Smooth muscle cell (in vitro differentiated cells): ENCODE results near the gene USPL1. TPM values are rescaled to one million over a fixed set of nuclear protein-coding genes. Genes with fewer than 3 reads are reported as not detected.
A peak's percentile ranks its signal among the peaks of the same experiment; 100 is the strongest.

ENCODE experiments used
- DNase-seq: peaks from one replicate; lab custom pipeline; 2025; ENCODE audit not compliant: unreplicated experiment; lab: John Stamatoyannopoulos, UW
- H2AFZ ChIP-seq: fragments of 200-600 bp; sonication (generic); 2 replicates; pipeline ENCODE4 v1.6.0; 2016; ENCODE audit warnings: antibody characterized with exemption, low read depth, mild to moderate bottlenecking
- H3F3A ChIP-seq: fragments of 200-600 bp; sonication (generic); 2 replicates; pipeline ENCODE4 v1.6.0; 2017; ENCODE audit warnings: antibody characterized with exemption, low read depth
- H3K27ac ChIP-seq: fragments of 200-600 bp; sonication (generic); 2 replicates; pipeline ENCODE4 v1.5.1; 2016; ENCODE audit warnings: low read depth, mild to moderate bottlenecking
- H3K27me3 ChIP-seq: fragments of 200-600 bp; sonication (generic); 2 replicates; pipeline ENCODE4 v1.6.1; 2016; ENCODE audit warnings: low read depth, mild to moderate bottlenecking
- H3K36me3 ChIP-seq: fragments of 200-600 bp; sonication (generic); 2 replicates; pipeline ENCODE4 v1.5.1; 2016; ENCODE audit warnings: low read depth
- H3K4me1 ChIP-seq: fragments of 200-600 bp; sonication (generic); 2 replicates; pipeline ENCODE4 v1.5.1; 2016; ENCODE audit warnings: low read depth
- H3K4me2 ChIP-seq: fragments of 200-600 bp; sonication (generic); 2 replicates; pipeline ENCODE4 v1.6.0; 2016; ENCODE audit warnings: mild to moderate bottlenecking
- H3K4me3 ChIP-seq: fragments of 200-600 bp; sonication (generic); 2 replicates; pipeline ENCODE4 v1.5.1; 2016; ENCODE audit warnings: mild to moderate bottlenecking
- H3K79me2 ChIP-seq: fragments of 200-600 bp; sonication (generic); 2 replicates; pipeline ENCODE4 v1.6.0; 2016; ENCODE audit warnings: low read depth, mild to moderate bottlenecking
- H3K9ac ChIP-seq: fragments of 200-600 bp; sonication (generic); 2 replicates; pipeline ENCODE4 v1.6.0; 2016; ENCODE audit warnings: low read depth
- H3K9me3 ChIP-seq: fragments of 200-600 bp; sonication (generic); replicated peaks from 2 replicates; pipeline ENCODE4 v1.5.1; 2016; ENCODE audit warnings: low read depth
- H4K20me1 ChIP-seq: fragments of 200-600 bp; sonication (generic); 2 replicates; pipeline ENCODE4 v1.6.0; 2016; ENCODE audit warnings: low read depth
- WGBS: methylation state at CpG from one replicate; pipeline ENCODE4 v1.1.7; 2016; ENCODE audit warnings: low lambda C conversion rate; 5-methylcytosine and 5-hydroxymethylcytosine counted together
- polyA plus RNA-seq: library from polyadenylated mRNA; unstranded; fragments of >200 nt; fragmentation: Nextera tagmentation; extraction: Ambion mirVana; gene quantifications from 2 replicates; pipeline ENCODE4 v1.2.1, GENCODE V29; 2016
- total RNA-seq: library from RNA; depleted of rRNA; stranded (reverse); fragments of >200 nt; gene quantifications from 2 replicates; pipeline ENCODE4 v1.2.3, GENCODE V29; 2014
- TF ChIP-seq, protein P1 (sequence below): fragments of 200-600 bp; sonication (generic); IDR thresholded peaks from 2 replicates; pipeline ENCODE4 v1.5.1; 2017; ENCODE audit warnings: borderline replicate concordance, mild to moderate bottlenecking, antibody characterized with exemption; ENCODE audit not compliant: insufficient read depth, poor library complexity, severe bottlenecking

USPL1 gene
- total and polyA plus RNA-seq, 2 experiments from 2014 or later = 12.3 to 33.3 TPM

DNA sequence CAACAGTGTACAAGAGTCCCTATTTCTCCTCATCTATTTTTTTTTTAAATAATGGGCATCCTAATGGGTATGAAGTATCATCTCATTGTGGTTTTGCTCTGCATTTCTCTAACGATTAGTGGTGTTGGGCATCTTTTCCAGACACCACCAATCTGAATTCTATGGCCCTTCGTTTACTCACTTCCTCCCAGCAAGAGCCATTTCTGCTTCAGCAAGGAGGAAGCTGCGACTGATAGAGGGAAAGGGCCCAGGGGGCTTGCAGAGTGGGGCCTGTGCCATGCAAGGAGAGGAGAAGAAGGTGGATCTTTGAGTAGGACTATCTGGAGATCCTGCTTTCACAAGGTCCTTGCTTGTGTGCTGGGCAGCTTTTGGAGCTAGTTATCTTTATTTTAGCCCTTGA is 58.0 kb downstream of the USPL1 start:
- no peaks in the 10 kb centered on the region for H3K4me1 ChIP-seq
- H4K20me1 ChIP-seq = no peaks in the 10 kb centered on the region
- no peak overlapping the region for H3K4me3 ChIP-seq
- H3K27ac ChIP-seq = no peak overlapping the region
- H3K9me3 ChIP-seq = no peaks in the 10 kb centered on the region
- H2AFZ ChIP-seq = no peak overlapping the region
- WGBS = 76% methylated on average over 3 of the region's 3 CpGs
- no peaks in the 10 kb centered on the region for H3K79me2 ChIP-seq
- no peaks in the 10 kb centered on the region for H3K36me3 ChIP-seq
- no peaks in the 10 kb centered on the region for H3F3A ChIP-seq
- no peaks in the 10 kb centered on the region for H3K27me3 ChIP-seq
- DNase-seq = no peak
- no peak overlapping the region for H3K9ac ChIP-seq
- TF ChIP-seq, protein P1, sequence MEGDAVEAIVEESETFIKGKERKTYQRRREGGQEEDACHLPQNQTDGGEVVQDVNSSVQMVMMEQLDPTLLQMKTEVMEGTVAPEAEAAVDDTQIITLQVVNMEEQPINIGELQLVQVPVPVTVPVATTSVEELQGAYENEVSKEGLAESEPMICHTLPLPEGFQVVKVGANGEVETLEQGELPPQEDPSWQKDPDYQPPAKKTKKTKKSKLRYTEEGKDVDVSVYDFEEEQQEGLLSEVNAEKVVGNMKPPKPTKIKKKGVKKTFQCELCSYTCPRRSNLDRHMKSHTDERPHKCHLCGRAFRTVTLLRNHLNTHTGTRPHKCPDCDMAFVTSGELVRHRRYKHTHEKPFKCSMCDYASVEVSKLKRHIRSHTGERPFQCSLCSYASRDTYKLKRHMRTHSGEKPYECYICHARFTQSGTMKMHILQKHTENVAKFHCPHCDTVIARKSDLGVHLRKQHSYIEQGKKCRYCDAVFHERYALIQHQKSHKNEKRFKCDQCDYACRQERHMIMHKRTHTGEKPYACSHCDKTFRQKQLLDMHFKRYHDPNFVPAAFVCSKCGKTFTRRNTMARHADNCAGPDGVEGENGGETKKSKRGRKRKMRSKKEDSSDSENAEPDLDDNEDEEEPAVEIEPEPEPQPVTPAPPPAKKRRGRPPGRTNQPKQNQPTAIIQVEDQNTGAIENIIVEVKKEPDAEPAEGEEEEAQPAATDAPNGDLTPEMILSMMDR = no peak
- H3K4me2 ChIP-seq = no peak overlapping the region

DNA sequence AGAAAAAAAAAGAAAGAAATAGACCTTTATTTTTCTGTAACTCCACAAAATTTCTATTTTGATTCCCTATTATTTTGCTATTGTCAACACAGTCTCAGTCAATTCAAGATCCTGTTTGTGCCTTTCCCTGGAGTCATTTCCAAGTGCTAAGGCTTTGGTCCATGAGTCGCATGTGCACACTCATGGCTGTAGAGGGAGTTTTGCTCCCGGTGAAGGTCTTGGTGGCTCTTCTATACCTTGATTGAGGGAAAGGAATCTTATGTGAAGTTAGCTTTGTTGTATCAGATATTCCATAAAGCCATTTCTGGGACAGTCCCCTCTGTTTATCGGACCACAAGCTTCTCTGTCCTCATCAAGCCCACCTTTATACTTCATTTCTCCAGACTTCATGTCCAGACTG is 59.0 kb downstream of the USPL1 start:
- H3K27me3 ChIP-seq = no peaks in the 10 kb centered on the region
- no peak overlapping the region for H3K4me2 ChIP-seq
- DNase-seq = no peak
- H3K36me3 ChIP-seq = no peaks in the 10 kb centered on the region
- H3K9ac ChIP-seq = no peak overlapping the region
- peaks cover 5% of the 10 kb centered on the region for H3K4me1 ChIP-seq
- no peak overlapping the region for H3K4me3 ChIP-seq
- H4K20me1 ChIP-seq = no peaks in the 10 kb centered on the region
- H3K27ac ChIP-seq = no peak overlapping the region
- H3F3A ChIP-seq = peaks cover 5% of the 10 kb centered on the region
- no peaks in the 10 kb centered on the region for H3K79me2 ChIP-seq
- H3K9me3 ChIP-seq = no peaks in the 10 kb centered on the region
- H2AFZ ChIP-seq = no peak overlapping the region
- 78% methylated on average over 3 of the region's 3 CpGs for WGBS
- TF ChIP-seq, protein P1 = no peak

DNA sequence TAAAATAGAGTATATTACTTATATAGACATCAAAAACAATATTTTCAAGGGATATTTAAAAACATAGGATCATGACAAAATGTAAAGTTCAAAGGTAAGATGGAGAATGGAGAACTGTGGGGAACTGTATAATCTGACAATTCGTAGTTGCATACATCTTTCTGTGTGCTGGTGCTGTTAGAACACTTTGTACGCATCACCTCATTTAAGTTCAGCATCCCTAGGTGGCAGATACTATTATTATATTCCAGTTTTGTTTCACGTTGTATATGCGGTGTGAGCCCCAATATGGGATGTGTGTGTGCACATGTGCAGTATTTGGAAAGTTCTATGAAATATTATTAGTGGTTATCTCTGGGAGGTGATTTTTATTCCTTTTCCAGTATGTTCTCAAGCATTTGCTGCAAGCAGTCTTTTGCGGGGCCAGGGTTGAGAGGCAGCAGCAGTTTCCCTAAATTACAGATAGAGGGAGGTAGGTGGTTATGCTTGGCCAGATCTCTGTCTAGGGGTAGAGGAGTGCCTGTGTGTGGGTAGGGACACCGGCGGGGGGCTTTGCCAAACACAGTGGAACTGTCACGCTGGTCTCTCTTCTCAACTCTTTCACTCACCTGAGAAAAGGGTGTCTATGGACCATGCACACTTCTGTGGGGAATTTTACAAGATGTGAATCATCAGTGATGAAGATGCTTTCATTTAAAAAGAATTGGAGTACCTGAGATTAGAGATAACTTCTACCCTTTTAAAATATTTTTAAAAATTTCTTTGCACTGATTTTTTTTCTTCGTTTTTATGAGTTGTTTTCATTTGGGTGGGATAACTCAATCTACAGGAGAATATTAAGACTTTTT is 62.0 kb downstream of the USPL1 start:
- Histone ChIP-seq H3K27ac (no peak overlapping the region), H3K4me1 (peaks cover 8% of the 10 kb centered on the region), H3F3A (peaks cover 11% of the 10 kb centered on the region), H3K9ac (no peak overlapping the region), H3K4me2 (no peak overlapping the region), H3K36me3 (no peaks in the 10 kb centered on the region), H3K9me3 (no peaks in the 10 kb centered on the region), H3K27me3 (no peaks in the 10 kb centered on the region), H3K79me2 (no peaks in the 10 kb centered on the region), H3K4me3 (no peak overlapping the region), H4K20me1 (no peaks in the 10 kb centered on the region), H2AFZ (no peak overlapping the region)
- no peak for DNase-seq
- TF ChIP-seq, protein P1 = peak; percentile 36
- WGBS = 44% methylated on average over 9 of the region's 9 CpGs

DNA sequence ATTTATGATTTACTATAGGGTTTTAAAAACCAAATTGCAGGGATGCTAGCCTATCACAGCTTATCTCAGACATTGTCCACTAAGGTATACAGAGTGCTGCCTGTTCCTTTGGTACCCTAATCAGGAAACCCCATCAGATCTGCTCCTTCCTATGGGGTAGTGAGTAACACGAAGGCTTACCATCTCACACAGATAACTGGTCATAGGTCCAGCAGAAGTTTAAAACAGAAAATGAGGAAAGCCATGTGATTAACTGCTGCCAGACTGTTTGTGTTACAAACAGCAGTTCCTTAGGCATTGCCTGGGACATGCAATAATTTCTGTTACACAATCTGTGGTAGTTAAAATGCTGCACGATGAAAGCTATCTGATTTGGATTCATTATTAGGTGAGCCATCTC is 64.1 kb downstream of the USPL1 start:
- H2AFZ ChIP-seq = no peak overlapping the region
- H3F3A ChIP-seq = peaks cover 11% of the 10 kb centered on the region
- no peak for DNase-seq
- H3K79me2 ChIP-seq = no peaks in the 10 kb centered on the region
- H3K4me3 ChIP-seq = no peak overlapping the region
- TF ChIP-seq, protein P1 = no peak
- no peaks in the 10 kb centered on the region for H4K20me1 ChIP-seq
- H3K9me3 ChIP-seq = no peaks in the 10 kb centered on the region
- H3K4me2 ChIP-seq = peak overlapping the region; percentile 21
- no peak overlapping the region for H3K9ac ChIP-seq
- H3K27me3 ChIP-seq = no peaks in the 10 kb centered on the region
- peak overlapping the region; percentile 47 for H3K27ac ChIP-seq
- 6% methylated on average over 2 of the region's 2 CpGs for WGBS
- H3K36me3 ChIP-seq = no peaks in the 10 kb centered on the region
- peaks cover 8% of the 10 kb centered on the region for H3K4me1 ChIP-seq
